H1 (cell line): ENCODE measurements around the gene GAB2. TPM values are rescaled to one million over a fixed set of nuclear protein-coding genes. Genes with fewer than 3 reads are reported as not detected.

ENCODE experiments used
- CTCF ChIA-PET: fragments of 300-600 bp; sonication (Branson Sonifier 250); formaldehyde crosslinking; loops from one replicate; lab custom pipeline; 2021; ENCODE audit not compliant: partially characterized antibody; lab: Charles Lee
- POLR2A ChIA-PET: fragments of 300-600 bp; sonication (Branson Sonifier 250); formaldehyde crosslinking; loops from one replicate; lab custom pipeline; 2021; ENCODE audit warnings: inconsistent platforms; ENCODE audit not compliant: partially characterized antibody; lab: Charles Lee
- DNase-seq, 2 experiments: peaks; one replicate each; pipeline versions ENCODE4 v3.0.0 to v3.0.0-alpha.2; 2010 to 2022; ENCODE audit warnings: low spot score in 2 of 2, low read depth in 1 of 2, mixed read lengths in 1 of 2
- FAIRE-seq: peaks from 2 replicates; lab custom pipeline; 2011; peaks lifted over from hg19 to GRCh38; lab: Jason Lieb, UNC
- H2AFZ ChIP-seq: 2 replicates; pipeline ENCODE4 v1.8.1; 2012; ENCODE audit warnings: low read length, inconsistent platforms
- H2AK5ac ChIP-seq: 2 replicates; pipeline ENCODE4 v1.6.1; 2013; ENCODE audit warnings: low read depth, low read length
- H2BK120ac ChIP-seq: replicated peaks from 2 replicates; pipeline ENCODE3; 2013; ENCODE audit warnings: low read depth, low read length, inconsistent platforms
- H2BK12ac ChIP-seq: 2 replicates; pipeline ENCODE4 v1.6.1; 2013; ENCODE audit warnings: low read depth, low read length
- H2BK15ac ChIP-seq: 2 replicates; pipeline ENCODE4 v1.6.1; 2013; ENCODE audit warnings: low read length
- H2BK20ac ChIP-seq: 2 replicates; pipeline ENCODE4 v1.6.1; 2013; ENCODE audit warnings: low read length
- H2BK5ac ChIP-seq: 2 replicates; pipeline ENCODE4 v1.6.1; 2013; ENCODE audit warnings: low read depth, low read length
- H3K14ac ChIP-seq: 2 replicates; pipeline ENCODE4 v1.6.1; 2013; ENCODE audit warnings: inconsistent platforms; ENCODE audit not compliant: insufficient read length
- H3K18ac ChIP-seq: 2 replicates; pipeline ENCODE4 v1.6.1; 2013; ENCODE audit warnings: low read length; ENCODE audit errors: extremely low read depth
- H3K23ac ChIP-seq: 2 replicates; pipeline ENCODE4 v1.6.1; 2013; ENCODE audit warnings: inconsistent platforms; ENCODE audit not compliant: insufficient read length
- H3K23me2 ChIP-seq: 2 replicates; pipeline ENCODE4 v1.6.1; 2013; ENCODE audit warnings: low read depth, low read length
- H3K27ac ChIP-seq: 2 replicates; pipeline ENCODE4 v1.6.1; 2011; ENCODE audit warnings: low read depth, low read length, inconsistent platforms
- H3K27me3 ChIP-seq, 4 experiments: replicated peaks in 1 of 4; 1 replicate in 1 of 4; 2 replicates in 3 of 4; pipeline versions ENCODE4 v1.6.1 to v1.8.1; 2011 to 2013; ENCODE audit warnings: low read length in 3 of 4, mild to moderate bottlenecking in 3 of 4, inconsistent platforms in 2 of 4, mixed read lengths in 2 of 4, moderate library complexity in 1 of 4; ENCODE audit not compliant: control insufficient read depth in 3 of 4, insufficient read depth in 3 of 4; ENCODE audit errors: extremely low read depth in 1 of 4
- H3K36me3 ChIP-seq, 4 experiments: 2 replicates each; pipeline versions ENCODE4 v1.6.1 to v1.8.1; 2011 to 2013; ENCODE audit warnings: mild to moderate bottlenecking in 4 of 4, low read length in 3 of 4, moderate library complexity in 2 of 4, control low read depth in 1 of 4, inconsistent platforms in 1 of 4; ENCODE audit not compliant: insufficient read depth in 4 of 4, control insufficient read depth in 2 of 4
- H3K4ac ChIP-seq: replicated peaks from 2 replicates; pipeline ENCODE3; 2013; ENCODE audit warnings: low read length, low read depth, mixed read lengths, inconsistent platforms; ENCODE audit not compliant: insufficient read length
- H3K4me1 ChIP-seq, 4 experiments: replicated peaks in 1 of 4; 1 replicate in 1 of 4; 2 replicates in 3 of 4; pipeline versions ENCODE4 v1.6.1 to v1.8.1; 2011 to 2013; ENCODE audit warnings: low read length in 3 of 4, inconsistent platforms in 2 of 4, mixed read lengths in 1 of 4; ENCODE audit not compliant: insufficient read depth in 4 of 4, control insufficient read depth in 3 of 4
- H3K4me2 ChIP-seq, 2 experiments: 2 replicates each; pipeline versions ENCODE4 v1.6.1 to v1.8.1; 2011 to 2013; ENCODE audit warnings: low read depth in 2 of 2, low read length in 2 of 2, control low read depth in 1 of 2, inconsistent platforms in 1 of 2, mild to moderate bottlenecking in 1 of 2; ENCODE audit not compliant: insufficient read depth in 1 of 2
- H3K4me3 ChIP-seq, 4 experiments: fragments of 200-600, 300-600 bp in 1 of 4; sonication (generic), shearing (Covaris generic), sonication (Bioruptor Twin) in 1 of 4; 2 replicates each; pipeline versions ENCODE4 v1.5.1 to v1.8.1; 2011 to 2016; ENCODE audit warnings: low read length in 4 of 4, low read depth in 3 of 4, control low read depth in 2 of 4, inconsistent platforms in 2 of 4, mild to moderate bottlenecking in 2 of 4, mixed read lengths in 1 of 4, moderate library complexity in 1 of 4; ENCODE audit not compliant: insufficient read depth in 2 of 4; ENCODE audit errors: extremely low read depth in 1 of 4
- H3K56ac ChIP-seq: replicated peaks from 2 replicates; pipeline ENCODE3; 2013; ENCODE audit warnings: low read depth, mild to moderate bottlenecking, mixed read lengths, low read length, inconsistent platforms; ENCODE audit not compliant: insufficient read length
- H3K79me1 ChIP-seq: 2 replicates; pipeline ENCODE4 v1.6.1; 2013; ENCODE audit warnings: low read depth, low read length, control low read depth
- H3K79me2 ChIP-seq, 2 experiments: 2 replicates each; pipeline versions ENCODE4 v1.6.1 to v1.8.1; 2012 to 2013; ENCODE audit warnings: low read length in 2 of 2, mild to moderate bottlenecking in 2 of 2, inconsistent platforms in 1 of 2; ENCODE audit not compliant: insufficient read depth in 2 of 2, control insufficient read depth in 1 of 2
- H3K9ac ChIP-seq, 4 experiments: replicated peaks in 1 of 4; 1 replicate in 1 of 4; 2 replicates in 3 of 4; pipeline versions ENCODE4 v1.6.1 to v1.8.1; 2011 to 2013; ENCODE audit warnings: low read depth in 3 of 4, low read length in 3 of 4, control low read depth in 2 of 4, mild to moderate bottlenecking in 2 of 4, moderate library complexity in 2 of 4, inconsistent platforms in 1 of 4; ENCODE audit errors: extremely low read depth in 1 of 4
- H3K9me3 ChIP-seq, 2 experiments: 2 replicates each; pipeline versions ENCODE4 v1.6.1 to v1.8.1; 2012 to 2013; ENCODE audit warnings: mild to moderate bottlenecking in 2 of 2, moderate library complexity in 2 of 2, control low read depth in 1 of 2, inconsistent platforms in 1 of 2, low read depth in 1 of 2, low read length in 1 of 2, mixed read lengths in 1 of 2; ENCODE audit not compliant: insufficient read depth in 2 of 2
- H4K20me1 ChIP-seq, 2 experiments: replicated peaks in 1 of 2; 2 replicates each; pipeline versions ENCODE3 to v1.8.1; 2011 to 2013; ENCODE audit warnings: inconsistent platforms in 2 of 2, low read length in 2 of 2, mild to moderate bottlenecking in 1 of 2; ENCODE audit not compliant: insufficient read depth in 2 of 2, control insufficient read depth in 1 of 2
- H4K5ac ChIP-seq: 2 replicates; pipeline ENCODE4 v1.6.1; 2013; ENCODE audit warnings: low read length, low read depth, mixed read lengths, inconsistent platforms; ENCODE audit not compliant: insufficient read length
- H4K8ac ChIP-seq: 2 replicates; pipeline ENCODE4 v1.8.0; 2013; ENCODE audit warnings: mild to moderate bottlenecking, moderate library complexity, low read length, inconsistent platforms; ENCODE audit not compliant: insufficient read depth; ENCODE audit errors: extremely low read depth
- H4K91ac ChIP-seq: replicated peaks from 2 replicates; pipeline ENCODE3; 2013; ENCODE audit warnings: low read length, mixed read lengths, inconsistent platforms; ENCODE audit not compliant: insufficient read length
- RXRA ChIP-seq: IDR thresholded peaks from 2 replicates; pipeline ENCODE4 v1.6.1; 2011; ENCODE audit warnings: low read depth, mild to moderate bottlenecking, low read length, moderate library complexity; ENCODE audit not compliant: insufficient read depth
- WGBS, 2 experiments: shearing (Covaris generic) in 1 of 2; methylation state at CpG; one replicate each; pipeline versions ENCODE4 v1.1.6 to v1.1.7; 2013 to 2015; ENCODE audit warnings: low lambda C conversion rate in 2 of 2, mixed read lengths in 2 of 2, inconsistent platforms in 1 of 2, low coverage in 1 of 2, missing lambda C conversion rate in 1 of 2; ENCODE audit not compliant: insufficient replicate concordance in 2 of 2, insufficient coverage in 1 of 2, insufficient read length in 1 of 2; ENCODE audit errors: extremely low coverage in 1 of 2, missing lambda C conversion rate in 1 of 2; 5-methylcytosine and 5-hydroxymethylcytosine counted together
- polyA plus RNA-seq, 7 experiments: library from polyadenylated mRNA; depleted of rRNA in 3 of 7; stranded (reverse) in 5 of 7; unstranded in 2 of 7; fragments of >200 nt in 5 of 7; fragments of 200-250 nt in 2 of 7; gene quantifications; 1 replicate in 5 of 7; 2 replicates in 1 of 7; 4 replicates in 1 of 7; pipeline versions ENCODE4 v1.2.1 to v1.2.3, GENCODE V29; 2011 to 2013; ENCODE audit warnings: missing spikeins in 2 of 7, mixed read lengths in 2 of 7
- total RNA-seq: library from RNA; stranded (reverse); fragmentation: NEBNext Ultra II Directional; extraction: Animal tissue kit (Norgen Biotek cat#: 25700); gene quantifications from 2 replicates; pipeline ENCODE4 v1.2.1, GENCODE V29; 2021

GAB2 gene
- total and polyA plus RNA-seq, 2 of the 8 experiments (the other 6 are each of a cell fraction or from before 2014, with no cell fraction given) = 6.3 to 14.0 TPM

DNA sequence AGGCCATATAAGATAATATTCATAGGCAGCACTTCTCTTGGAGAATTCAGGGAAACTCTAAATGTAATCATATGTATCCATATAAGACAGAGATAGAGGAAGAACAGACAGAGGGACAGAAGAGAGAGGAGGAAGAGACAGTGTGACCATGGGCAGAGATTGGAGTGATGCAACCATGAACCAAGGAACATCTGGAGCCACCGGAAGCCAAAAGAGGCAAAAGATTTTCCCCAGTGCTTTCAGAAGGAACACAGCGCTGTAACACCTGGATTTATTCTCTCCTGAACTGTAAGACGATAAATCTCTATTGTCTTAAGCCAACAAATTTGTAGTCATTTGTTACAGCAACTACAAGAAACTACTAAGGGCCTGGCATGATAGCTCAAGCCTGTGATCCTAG, 57.7 kb downstream of the GAB2 start:
- 0 out of 2 replicates have a peak overlapping the region, but pooled peaks have one; percentile 28 for H2BK12ac ChIP-seq
- H2BK5ac ChIP-seq = no peak overlapping the region
- no peak overlapping the region for H3K14ac ChIP-seq
- H2BK120ac ChIP-seq = no peak overlapping the region
- no peak overlapping the region for H3K9ac ChIP-seq
- no peak for FAIRE-seq
- H3K23ac ChIP-seq = no peak overlapping the region
- no peaks in the 10 kb centered on the region for H3K36me3 ChIP-seq
- ChIA-PET CTCF (no interaction called here), POLR2A (no interaction called here)
- H3K23me2 ChIP-seq = no peaks in the 10 kb centered on the region
- no peaks in the 10 kb centered on the region for H3K9me3 ChIP-seq
- no peak overlapping the region for H3K4me3 ChIP-seq
- no peak overlapping the region for H4K91ac ChIP-seq
- no peak overlapping the region for H2AK5ac ChIP-seq
- no peak overlapping the region for H3K56ac ChIP-seq
- no peak overlapping the region for H2BK20ac ChIP-seq
- H3K4me2 ChIP-seq = no peak overlapping the region
- WGBS, 2 experiments = 85% methylated on average over 3 of the region's 3 CpGs; no CpG with 5 or more reads in 1 of the 2 experiments
- no peaks in the 10 kb centered on the region for H4K20me1 ChIP-seq
- H3K4me1 ChIP-seq = peaks cover 0 to 8% (median 3%) of the 10 kb centered on the region in 4 experiments; a peak in 3 of 7 replicates
- no peak overlapping the region for H2BK15ac ChIP-seq
- no peaks in the 10 kb centered on the region for H3K79me1 ChIP-seq
- peak overlapping the region; percentile 3; the same call in 1 of the 2 replicates for H3K27ac ChIP-seq
- no peak overlapping the region for H4K8ac ChIP-seq
- H3K79me2 ChIP-seq = no peaks in the 10 kb centered on the region
- H2AFZ ChIP-seq = no peak overlapping the region
- no peak for DNase-seq
- H3K27me3 ChIP-seq = no peaks in the 10 kb centered on the region
- H3K18ac ChIP-seq = no peak overlapping the region
- no peak overlapping the region for H3K4ac ChIP-seq
- no peak overlapping the region for H4K5ac ChIP-seq
- no peak for TF ChIP-seq RXRA
